ENCODE measurements around the gene ADA. TPM values are rescaled to one million over a fixed set of nuclear protein-coding genes. Genes with fewer than 3 reads are reported as not detected.
"Not testable (repeated sequence)": the region's sequence is repeated elsewhere in the genome, so short reads cannot be mapped to it uniquely, and the experiment has no call there.

ADA gene
- polyA plus RNA-seq, 1 donor (not counting 4 experiments of a cell fraction or from before 2014, with no cell fraction given) = 21.4 TPM

GRCh38 chr20:44657875-44658274, 6.4 kb upstream of the ADA start:
- H3K9me1 ChIP-seq (ENCODE audit: control insufficient read depth, extremely low read depth, insufficient read depth, low read length) = no peaks in the 10 kb centered on the region
- TF ChIP-seq EZH2 (IDR thresholded peaks at IDR 0.05; ENCODE audit: low read length) = no peak
- no peak for TF ChIP-seq CTCF (optimal IDR thresholded peaks at IDR 0.05 in 1 of 3, IDR thresholded peaks at IDR 0.05 in 1 of 3, conservative IDR thresholded peaks at IDR 0.05 in 1 of 3; ENCODE audit: extremely low read depth in 1 of 3, insufficient read depth in 2 of 3, low read length in 3 of 3)
- no peak overlapping the region for H3K27ac ChIP-seq (ENCODE audit: control insufficient read depth, insufficient read depth, low read length)
- H4K20me1 ChIP-seq (ENCODE audit: control insufficient read depth, extremely low read depth, insufficient read depth, low read length) = no peaks in the 10 kb centered on the region
- no peak overlapping the region for H2AFZ ChIP-seq (ENCODE audit: control insufficient read depth, low read length)
- H3K4me2 ChIP-seq (ENCODE audit: control insufficient read depth, extremely low read depth, insufficient read depth, low read depth, low read length) = no peak overlapping the region
- DNase-seq (ENCODE audit: low read depth, low spot score) (no peak), FAIRE-seq (no peak)
- H3K36me3 ChIP-seq (ENCODE audit: control insufficient read depth in 2 of 2, extremely low read depth in 1 of 2, insufficient read depth in 2 of 2, low read length in 2 of 2) = no peaks in the 10 kb centered on the region
- peaks cover 3% of the 10 kb centered on the region for H3K27me3 ChIP-seq (ENCODE audit: control insufficient read depth, extremely low read depth, insufficient read depth, low read length)
- H3K9me3 ChIP-seq (ENCODE audit: control insufficient read depth, low read depth, low read length) = no peaks in the 10 kb centered on the region
- peaks cover 5% of the 10 kb centered on the region for H3K4me1 ChIP-seq (ENCODE audit: control insufficient read depth, extremely low read depth, insufficient read depth, low read length)
- H3K79me2 ChIP-seq (ENCODE audit: control insufficient read depth, insufficient read depth, low read length) = no peaks in the 10 kb centered on the region
- dilution Hi-C loops (cut with MboI; ENCODE audit: extremely low pct_ligation_motif_present, low sequenced_read_pairs) = no loop called here
- no peak overlapping the region for H3K9ac ChIP-seq (ENCODE audit: control insufficient read depth, extremely low read depth, insufficient read depth, low read length)
- no peak overlapping the region for H3K4me3 ChIP-seq (ENCODE audit: control insufficient read depth in 2 of 3, extremely low read depth in 1 of 3, insufficient read depth in 2 of 3, low read depth in 1 of 3, low read length in 3 of 3)

- no peak for TF ChIP-seq EZH2 (IDR thresholded peaks at IDR 0.05; ENCODE audit: low read length)
- no peak for TF ChIP-seq CTCF (optimal IDR thresholded peaks at IDR 0.05 in 1 of 3, IDR thresholded peaks at IDR 0.05 in 1 of 3, conservative IDR thresholded peaks at IDR 0.05 in 1 of 3; ENCODE audit: extremely low read depth in 1 of 3, insufficient read depth in 2 of 3, low read length in 3 of 3)
- H3K27ac ChIP-seq (ENCODE audit: control insufficient read depth, insufficient read depth, low read length) = no peak overlapping the region
- H3K4me1 ChIP-seq (ENCODE audit: control insufficient read depth, extremely low read depth, insufficient read depth, low read length) = peaks cover 8% of the 10 kb centered on the region
- H3K9me1 ChIP-seq (ENCODE audit: control insufficient read depth, extremely low read depth, insufficient read depth, low read length) = no peaks in the 10 kb centered on the region
- DNase-seq (ENCODE audit: low read depth, low spot score) (no peak), FAIRE-seq (no peak)
- H3K9ac ChIP-seq (ENCODE audit: control insufficient read depth, extremely low read depth, insufficient read depth, low read length) = no peak overlapping the region
- H2AFZ ChIP-seq (ENCODE audit: control insufficient read depth, low read length) = no peak overlapping the region
- no peaks in the 10 kb centered on the region for H3K79me2 ChIP-seq (ENCODE audit: control insufficient read depth, insufficient read depth, low read length)
- peaks cover 3% of the 10 kb centered on the region for H3K27me3 ChIP-seq (ENCODE audit: control insufficient read depth, extremely low read depth, insufficient read depth, low read length)
- no peaks in the 10 kb centered on the region for H3K9me3 ChIP-seq (ENCODE audit: control insufficient read depth, low read depth, low read length)
- no peaks in the 10 kb centered on the region for H4K20me1 ChIP-seq (ENCODE audit: control insufficient read depth, extremely low read depth, insufficient read depth, low read length)
- dilution Hi-C loops (cut with MboI; ENCODE audit: extremely low pct_ligation_motif_present, low sequenced_read_pairs) = no loop called here
- no peak overlapping the region for H3K4me3 ChIP-seq (ENCODE audit: control insufficient read depth in 2 of 3, extremely low read depth in 1 of 3, insufficient read depth in 2 of 3, low read depth in 1 of 3, low read length in 3 of 3)
- no peak overlapping the region for H3K4me2 ChIP-seq (ENCODE audit: control insufficient read depth, extremely low read depth, insufficient read depth, low read depth, low read length)
- no peaks in the 10 kb centered on the region for H3K36me3 ChIP-seq (ENCODE audit: control insufficient read depth in 2 of 2, extremely low read depth in 1 of 2, insufficient read depth in 2 of 2, low read length in 2 of 2)
These were observed 4.9 kb upstream of the ADA start for GRCh38 chr20:44656448-44656847.

- H3K27me3 ChIP-seq (ENCODE audit: control insufficient read depth, extremely low read depth, insufficient read depth, low read length); H3K4me2 ChIP-seq (ENCODE audit: control insufficient read depth, extremely low read depth, insufficient read depth, low read depth, low read length); H3K9me3 ChIP-seq (ENCODE audit: control insufficient read depth, low read depth, low read length); H3K27ac ChIP-seq (ENCODE audit: control insufficient read depth, insufficient read depth, low read length); dilution Hi-C loops (cut with MboI; ENCODE audit: extremely low pct_ligation_motif_present, low sequenced_read_pairs); H3K4me3 ChIP-seq (ENCODE audit: control insufficient read depth in 2 of 3, extremely low read depth in 1 of 3, insufficient read depth in 2 of 3, low read depth in 1 of 3, low read length in 3 of 3); H2AFZ ChIP-seq (ENCODE audit: control insufficient read depth, low read length); FAIRE-seq; H3K36me3 ChIP-seq (ENCODE audit: control insufficient read depth in 2 of 2, extremely low read depth in 1 of 2, insufficient read depth in 2 of 2, low read length in 2 of 2); H3K79me2 ChIP-seq (ENCODE audit: control insufficient read depth, insufficient read depth, low read length); H3K9me1 ChIP-seq (ENCODE audit: control insufficient read depth, extremely low read depth, insufficient read depth, low read length); DNase-seq (ENCODE audit: low read depth, low spot score); H3K9ac ChIP-seq (ENCODE audit: control insufficient read depth, extremely low read depth, insufficient read depth, low read length); H4K20me1 ChIP-seq (ENCODE audit: control insufficient read depth, extremely low read depth, insufficient read depth, low read length): not testable (repeated sequence)
- peaks cover 12% of the 10 kb centered on the region for H3K4me1 ChIP-seq (ENCODE audit: control insufficient read depth, extremely low read depth, insufficient read depth, low read length)
These were observed 2.7 kb upstream of the ADA start for GRCh38 chr20:44654210-44654609.

All from keratinocyte (primary cell).